DOHH2 (cell line): ENCODE data around the gene TMPRSS11E.

ENCODE experiments used
- EZH2phosphoT487 ChIP-seq: fragments of 200-600 bp; sonication (generic); IDR thresholded peaks from 2 replicates; pipeline ENCODE4 v1.6.1; 2017; ENCODE audit warnings: borderline replicate concordance, mild to moderate bottlenecking, antibody characterized with exemption, low read length, moderate library complexity, mixed read lengths
- TF ChIP-seq, protein P1 (sequence below): fragments of 200-600 bp; sonication (generic); IDR thresholded peaks from one replicate; pipeline ENCODE4 v1.5.1; 2014; ENCODE audit warnings: antibody characterized with exemption, mild to moderate bottlenecking, low read depth, low read length; ENCODE audit not compliant: poor library complexity, severe bottlenecking

DNA sequence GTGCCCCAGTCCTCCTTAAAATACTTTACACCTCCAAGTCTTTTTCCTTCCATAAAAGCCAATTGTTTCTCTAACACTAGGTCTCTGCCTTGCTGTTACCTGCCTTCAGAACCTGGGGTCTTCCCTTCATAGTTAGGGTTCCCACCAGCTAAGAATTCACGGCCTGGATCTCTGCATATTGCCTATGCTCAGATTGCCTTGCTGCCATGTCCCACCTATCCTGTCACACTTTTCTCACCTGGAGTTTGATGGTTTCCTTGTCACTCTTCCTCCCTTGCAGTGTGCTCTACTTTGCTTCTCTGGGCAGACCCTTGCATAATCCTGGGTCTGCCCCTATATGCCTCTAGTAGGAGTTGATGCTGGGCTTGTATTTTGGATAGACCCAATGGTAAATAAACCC is 36.6 kb upstream of the TMPRSS11E start:
- TF ChIP-seq, protein P1, sequence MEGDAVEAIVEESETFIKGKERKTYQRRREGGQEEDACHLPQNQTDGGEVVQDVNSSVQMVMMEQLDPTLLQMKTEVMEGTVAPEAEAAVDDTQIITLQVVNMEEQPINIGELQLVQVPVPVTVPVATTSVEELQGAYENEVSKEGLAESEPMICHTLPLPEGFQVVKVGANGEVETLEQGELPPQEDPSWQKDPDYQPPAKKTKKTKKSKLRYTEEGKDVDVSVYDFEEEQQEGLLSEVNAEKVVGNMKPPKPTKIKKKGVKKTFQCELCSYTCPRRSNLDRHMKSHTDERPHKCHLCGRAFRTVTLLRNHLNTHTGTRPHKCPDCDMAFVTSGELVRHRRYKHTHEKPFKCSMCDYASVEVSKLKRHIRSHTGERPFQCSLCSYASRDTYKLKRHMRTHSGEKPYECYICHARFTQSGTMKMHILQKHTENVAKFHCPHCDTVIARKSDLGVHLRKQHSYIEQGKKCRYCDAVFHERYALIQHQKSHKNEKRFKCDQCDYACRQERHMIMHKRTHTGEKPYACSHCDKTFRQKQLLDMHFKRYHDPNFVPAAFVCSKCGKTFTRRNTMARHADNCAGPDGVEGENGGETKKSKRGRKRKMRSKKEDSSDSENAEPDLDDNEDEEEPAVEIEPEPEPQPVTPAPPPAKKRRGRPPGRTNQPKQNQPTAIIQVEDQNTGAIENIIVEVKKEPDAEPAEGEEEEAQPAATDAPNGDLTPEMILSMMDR, result no peak
- no peak for TF ChIP-seq EZH2phosphoT487
